NB4 (cell line): ENCODE results near the gene FHIT.

ENCODE experiments used
- POLR2A ChIP-seq: IDR thresholded peaks from 2 replicates; pipeline ENCODE4 v1.6.1; 2011; ENCODE audit warnings: mild to moderate bottlenecking; ENCODE audit not compliant: insufficient read length; ENCODE audit errors: extremely low read depth
- TF ChIP-seq, protein P1 (sequence below): IDR thresholded peaks from one replicate; pipeline ENCODE4 v1.5.1; 2012; ENCODE audit warnings: low read depth, low read length

DNA sequence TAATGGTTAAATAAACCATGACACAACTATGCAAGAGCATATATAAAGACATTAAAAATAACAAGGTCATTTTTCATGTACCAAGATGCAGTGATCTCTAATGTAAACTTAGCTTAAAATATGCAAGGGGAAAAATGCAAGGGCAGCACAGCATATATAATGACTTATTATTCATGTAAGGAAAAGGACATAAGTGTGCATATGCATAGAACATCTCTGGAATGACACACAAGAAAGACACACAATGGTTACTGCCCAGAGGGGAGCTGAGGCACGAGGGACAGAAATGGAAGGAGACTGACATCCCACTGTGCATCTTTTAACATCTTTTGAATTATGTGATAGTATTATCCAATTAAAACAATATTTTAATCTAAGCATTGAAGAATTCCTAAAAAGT is 79.0 kb downstream of the FHIT start:
- TF ChIP-seq, protein P1, sequence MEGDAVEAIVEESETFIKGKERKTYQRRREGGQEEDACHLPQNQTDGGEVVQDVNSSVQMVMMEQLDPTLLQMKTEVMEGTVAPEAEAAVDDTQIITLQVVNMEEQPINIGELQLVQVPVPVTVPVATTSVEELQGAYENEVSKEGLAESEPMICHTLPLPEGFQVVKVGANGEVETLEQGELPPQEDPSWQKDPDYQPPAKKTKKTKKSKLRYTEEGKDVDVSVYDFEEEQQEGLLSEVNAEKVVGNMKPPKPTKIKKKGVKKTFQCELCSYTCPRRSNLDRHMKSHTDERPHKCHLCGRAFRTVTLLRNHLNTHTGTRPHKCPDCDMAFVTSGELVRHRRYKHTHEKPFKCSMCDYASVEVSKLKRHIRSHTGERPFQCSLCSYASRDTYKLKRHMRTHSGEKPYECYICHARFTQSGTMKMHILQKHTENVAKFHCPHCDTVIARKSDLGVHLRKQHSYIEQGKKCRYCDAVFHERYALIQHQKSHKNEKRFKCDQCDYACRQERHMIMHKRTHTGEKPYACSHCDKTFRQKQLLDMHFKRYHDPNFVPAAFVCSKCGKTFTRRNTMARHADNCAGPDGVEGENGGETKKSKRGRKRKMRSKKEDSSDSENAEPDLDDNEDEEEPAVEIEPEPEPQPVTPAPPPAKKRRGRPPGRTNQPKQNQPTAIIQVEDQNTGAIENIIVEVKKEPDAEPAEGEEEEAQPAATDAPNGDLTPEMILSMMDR = no peak
- TF ChIP-seq POLR2A = no peak
